GM12878 (cell line): ENCODE results near the gene LRRC45. TPM values are rescaled to one million over a fixed set of nuclear protein-coding genes. Genes with fewer than 3 reads are reported as not detected.

Experiments
- ATAC-seq: fragments of 200-7000 bp; cut with Tn5 transposase; 3 replicates; pipeline ENCODE4 v1.9.1; 2020; ENCODE audit warnings: mild to moderate bottlenecking, moderate library complexity
- BruUV-seq: library from RNA; stranded (reverse); fragments of 400-500 nt; replicated peaks from 2 replicates; lab custom pipeline; 2021; lab: Mats Ljungman, UMichigan
- CTCF ChIA-PET: fragments of 300-600 bp; sonication (Branson Sonifier 250); formaldehyde crosslinking; extraction: SDS; loops from one replicate; lab custom pipeline; 2021; ENCODE audit warnings: inconsistent platforms; lab: Yijun Ruan, JAX
- POLR2A ChIA-PET: fragments of 350-600 bp; formaldehyde crosslinking; extraction: SDS; loops from one replicate; lab custom pipeline; 2021; ENCODE audit warnings: inconsistent platforms; lab: Charles Lee
- RAD21 ChIA-PET: fragments of 300-600 bp; sonication (Branson Sonifier 250); formaldehyde crosslinking; loops from one replicate; lab custom pipeline; 2023; ENCODE audit warnings: antibody characterized with exemption; ENCODE audit not compliant: unreplicated experiment; lab: Charles Lee
- SMC1A ChIA-PET: fragments of 300-600 bp; sonication (Branson Sonifier 250); formaldehyde crosslinking; loops from one replicate; lab custom pipeline; 2023; ENCODE audit not compliant: unreplicated experiment, uncharacterized antibody; lab: Charles Lee
- DNase-seq: peaks from one replicate; pipeline ENCODE4 v3.0.0-alpha.2; 2011; ENCODE audit warnings: low read depth, low spot score
- FAIRE-seq: peaks from 3 replicates; lab custom pipeline; 2011; peaks lifted over from hg19 to GRCh38; lab: Jason Lieb, UNC
- H2AFZ ChIP-seq: 2 replicates; pipeline ENCODE4 v1.6.0; 2011; ENCODE audit warnings: low read depth, low read length, control low read depth; ENCODE audit not compliant: control insufficient read depth
- H3K27ac ChIP-seq: 2 replicates; pipeline ENCODE4 v1.5.1; 2011; ENCODE audit warnings: control low read depth; ENCODE audit not compliant: control insufficient read depth, insufficient read depth
- H3K27me3 ChIP-seq, 2 experiments: replicated peaks in 1 of 2; 2 replicates each; pipeline versions ENCODE4 v1.6.0 to v1.6.1; 2011; ENCODE audit warnings: low read length in 1 of 2; ENCODE audit not compliant: control insufficient read depth in 2 of 2, insufficient read depth in 2 of 2
- H3K36me3 ChIP-seq, 2 experiments: 2 replicates each; pipeline ENCODE4 v1.5.1; 2011; ENCODE audit warnings: low read length in 1 of 2; ENCODE audit not compliant: control insufficient read depth in 2 of 2, insufficient read depth in 2 of 2
- H3K4me1 ChIP-seq: 2 replicates; pipeline ENCODE4 v1.6.1; 2011; ENCODE audit warnings: mild to moderate bottlenecking, low read length, moderate library complexity, mixed read lengths; ENCODE audit not compliant: control insufficient read depth, insufficient read depth
- H3K4me2 ChIP-seq: 2 replicates; pipeline ENCODE4 v1.6.0; 2011; ENCODE audit warnings: control low read depth; ENCODE audit not compliant: control insufficient read depth, insufficient read depth
- H3K4me3 ChIP-seq: fragments of 200-600 bp; sonication (generic); 2 replicates; pipeline ENCODE4 v1.5.1; 2016
- H3K79me2 ChIP-seq: 2 replicates; pipeline ENCODE4 v1.6.0; 2011; ENCODE audit warnings: low read length; ENCODE audit not compliant: control insufficient read depth, insufficient read depth
- H3K9ac ChIP-seq: 2 replicates; pipeline ENCODE4 v1.8.0; 2011; ENCODE audit warnings: low read length, control low read depth, mixed read lengths; ENCODE audit not compliant: control insufficient read depth, insufficient read depth
- H3K9me3 ChIP-seq: replicated peaks from 3 replicates; pipeline ENCODE4 v1.5.1; 2011; ENCODE audit warnings: mild to moderate bottlenecking, low read length; ENCODE audit not compliant: control insufficient read depth, insufficient read depth
- H4K20me1 ChIP-seq: 2 replicates; pipeline ENCODE4 v1.6.0; 2011; ENCODE audit not compliant: control insufficient read depth, insufficient read depth
- CEBPZ ChIP-seq: fragments of 150-350 bp; IDR thresholded peaks from 2 replicates; pipeline ENCODE4 v1.6.1; 2016; ENCODE audit warnings: low read depth, low read length
- CUX1 ChIP-seq: IDR thresholded peaks from 2 replicates; pipeline ENCODE4 v1.6.1; 2012; ENCODE audit warnings: improper control_type of control experiment, low read depth, low read length; ENCODE audit not compliant: insufficient replicate concordance
- ESRRA ChIP-seq: IDR thresholded peaks from 2 replicates; pipeline ENCODE4 v1.6.1; 2012; ENCODE audit warnings: mild to moderate bottlenecking, low read length, improper control_type of control experiment
- EZH2 ChIP-seq: IDR thresholded peaks from 2 replicates; pipeline ENCODE4 v1.6.1; 2012; ENCODE audit warnings: low read depth, mild to moderate bottlenecking, control low read depth, inconsistent platforms, low read length, borderline replicate concordance; ENCODE audit not compliant: control insufficient read depth
- LARP7 ChIP-seq: fragments of 450-650 bp; IDR thresholded peaks from 2 replicates; pipeline ENCODE4 v1.6.1; 2017; ENCODE audit warnings: mild to moderate bottlenecking
- POLR2A ChIP-seq: IDR thresholded peaks from 2 replicates; pipeline ENCODE4 v1.6.1; 2011; ENCODE audit warnings: low read depth, mild to moderate bottlenecking, low read length
- POU2F2 ChIP-seq: IDR thresholded peaks from 3 replicates; pipeline ENCODE4 v1.6.1; 2011; ENCODE audit warnings: low read depth, mild to moderate bottlenecking, low read length, borderline replicate concordance
- PRDM15 ChIP-seq: fragments of 450-650 bp; formaldehyde crosslinking; IDR thresholded peaks from 2 replicates; pipeline ENCODE4 v1.4.0; 2020; ENCODE audit warnings: mild to moderate bottlenecking, moderate library complexity
- RELB ChIP-seq: fragments of 450-650 bp; IDR thresholded peaks from 2 replicates; pipeline ENCODE4 v1.6.1; 2017; ENCODE audit warnings: low read depth, mild to moderate bottlenecking, moderate library complexity
- WGBS: methylation state at CpG from one replicate; pipeline ENCODE4 v1.1.6; 2016; ENCODE audit warnings: low lambda C conversion rate; ENCODE audit not compliant: insufficient replicate concordance, insufficient coverage; ENCODE audit errors: missing lambda C conversion rate; 5-methylcytosine and 5-hydroxymethylcytosine counted together
- in situ Hi-C: fragments of 300-500 bp; cut with MboI; formaldehyde crosslinking; loops from 9 replicates; pipeline ENCODE4 v1.14.3; 2018; ENCODE audit warnings: mixed read lengths
- intact Hi-C: fragments of 100-400 bp; cut with micrococcal nuclease; formaldehyde crosslinking; loops from one replicate; pipeline ENCODE4 v1.14.2; 2022; ENCODE audit not compliant: unreplicated experiment
- polyA plus RNA-seq, 11 experiments: library from polyadenylated mRNA; depleted of rRNA in 4 of 11; unstranded in 6 of 11; stranded (reverse) in 5 of 11; fragments of >200 nt; fragmentation: Nextera tagmentation in 4 of 11; fragmentation: Illumina TruSeq in 1 of 11; extraction: Ambion mirVana in 4 of 11; extraction: Trizol in 1 of 11; gene quantifications; 1 replicate in 1 of 11; 2 replicates in 10 of 11; pipeline versions ENCODE4 v1.2.1 to v1.2.3, GENCODE V29; 2011 to 2016; ENCODE audit warnings: inconsistent platforms in 2 of 11, missing spikeins in 2 of 11, low read depth in 1 of 11
- total RNA-seq, 4 experiments: library from RNA; depleted of rRNA in 3 of 4; stranded (reverse); fragments of >200 nt in 3 of 4; fragmentation: Illumina TruSeq in 1 of 4; extraction: Trizol in 1 of 4; gene quantifications; 2 replicates each; pipeline versions ENCODE4 v1.2.1 to v1.2.3, GENCODE V29; 2013 to 2021

LRRC45 gene
- total and polyA plus RNA-seq, 10 of the 15 experiments (the other 5 are each of a cell fraction or from before 2014, with no cell fraction given), result 0.03 to 27.7 (median 10.4) TPM

- H2AFZ ChIP-seq, result no peak overlapping the region
- H3K9ac ChIP-seq, result no peak overlapping the region
- H4K20me1 ChIP-seq, result no peaks in the 10 kb centered on the region
- BruUV-seq, result no TSS peak
- H3K4me3 ChIP-seq, result no peak overlapping the region
- no peak for DNase-seq
- in situ Hi-C loops (no loop called here), intact Hi-C loops (no loop called here)
- ChIA-PET SMC1A (no interaction called here), RAD21 (no interaction called here), POLR2A (no interaction called here), CTCF (no interaction called here)
- H3K4me1 ChIP-seq, result no peaks in the 10 kb centered on the region
- no peaks in the 10 kb centered on the region for H3K36me3 ChIP-seq
- no peaks in the 10 kb centered on the region for H3K79me2 ChIP-seq
- no peak for ATAC-seq
- H3K4me2 ChIP-seq, result no peak overlapping the region
- H3K9me3 ChIP-seq, result no peaks in the 10 kb centered on the region
- 74% methylated on average over 14 of the region's 14 CpGs for WGBS
- no peak for FAIRE-seq
- no peaks in the 10 kb centered on the region for H3K27me3 ChIP-seq
- no peak overlapping the region for H3K27ac ChIP-seq
- TF ChIP-seq POLR2A (no peak), EZH2 (no peak), PRDM15 (no peak), ESRRA (no peak), POU2F2 (no peak), RELB (no peak), LARP7 (no peak), CUX1 (no peak), CEBPZ (no peak)
These were observed 22.9 kb downstream of the LRRC45 start for GRCh38 chr17:82045936-82046484.
